AG10803 (cell line): ENCODE measurements around the gene CNIH3.

Source experiments
- DNase-seq: peaks from one replicate; pipeline ENCODE4 v3.0.0; 2010; ENCODE audit warnings: low read depth
- H3K4me3 ChIP-seq: 2 replicates; pipeline ENCODE4 v1.5.1; 2011; ENCODE audit warnings: mild to moderate bottlenecking, low read length, control low read depth
- TF ChIP-seq, protein P1 (sequence below): conservative IDR thresholded peaks from 2 replicates; pipeline ENCODE4 v1.5.1; 2011; ENCODE audit warnings: mild to moderate bottlenecking, low read length, control low read depth, inconsistent platforms

Gene CNIH3

DNA sequence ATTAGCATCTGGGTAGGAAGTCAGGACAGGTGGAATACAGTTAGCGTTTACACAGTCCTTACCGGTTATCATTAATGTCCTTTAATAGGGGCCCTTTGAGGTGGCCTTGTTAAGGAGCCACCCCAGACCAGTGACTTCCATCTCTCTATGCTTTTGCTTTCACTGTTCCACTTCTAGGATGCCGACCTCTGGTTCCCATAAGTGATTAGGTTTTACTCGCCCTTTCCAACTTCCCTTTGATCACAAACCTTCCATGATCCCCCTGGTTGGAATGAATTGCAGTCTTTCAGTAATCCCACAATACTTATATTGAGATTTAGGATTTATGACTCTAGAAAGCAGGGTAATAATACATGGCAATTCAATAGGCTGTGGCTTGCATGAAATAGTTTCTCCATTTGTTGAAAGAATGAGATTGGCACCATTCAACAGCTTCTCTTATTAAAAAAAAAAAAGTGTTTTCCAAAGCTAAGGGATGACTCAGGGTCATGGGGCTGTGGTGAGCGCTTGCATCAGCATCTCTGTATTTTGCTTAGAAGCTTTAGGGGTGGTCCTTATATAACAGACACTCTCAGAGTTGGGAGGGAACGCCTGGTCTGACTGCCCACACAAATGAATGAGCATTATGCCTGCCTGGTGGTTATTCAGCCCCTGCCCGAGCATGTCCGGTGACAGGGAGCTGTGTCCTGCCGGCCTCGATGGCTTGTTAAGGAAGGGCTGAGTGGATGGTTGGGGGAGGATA is 110.5 kb downstream of the CNIH3 start:
- TF ChIP-seq, protein P1, sequence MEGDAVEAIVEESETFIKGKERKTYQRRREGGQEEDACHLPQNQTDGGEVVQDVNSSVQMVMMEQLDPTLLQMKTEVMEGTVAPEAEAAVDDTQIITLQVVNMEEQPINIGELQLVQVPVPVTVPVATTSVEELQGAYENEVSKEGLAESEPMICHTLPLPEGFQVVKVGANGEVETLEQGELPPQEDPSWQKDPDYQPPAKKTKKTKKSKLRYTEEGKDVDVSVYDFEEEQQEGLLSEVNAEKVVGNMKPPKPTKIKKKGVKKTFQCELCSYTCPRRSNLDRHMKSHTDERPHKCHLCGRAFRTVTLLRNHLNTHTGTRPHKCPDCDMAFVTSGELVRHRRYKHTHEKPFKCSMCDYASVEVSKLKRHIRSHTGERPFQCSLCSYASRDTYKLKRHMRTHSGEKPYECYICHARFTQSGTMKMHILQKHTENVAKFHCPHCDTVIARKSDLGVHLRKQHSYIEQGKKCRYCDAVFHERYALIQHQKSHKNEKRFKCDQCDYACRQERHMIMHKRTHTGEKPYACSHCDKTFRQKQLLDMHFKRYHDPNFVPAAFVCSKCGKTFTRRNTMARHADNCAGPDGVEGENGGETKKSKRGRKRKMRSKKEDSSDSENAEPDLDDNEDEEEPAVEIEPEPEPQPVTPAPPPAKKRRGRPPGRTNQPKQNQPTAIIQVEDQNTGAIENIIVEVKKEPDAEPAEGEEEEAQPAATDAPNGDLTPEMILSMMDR = no peak
- peak; percentile 97 for DNase-seq
- no peak overlapping the region for H3K4me3 ChIP-seq

DNA sequence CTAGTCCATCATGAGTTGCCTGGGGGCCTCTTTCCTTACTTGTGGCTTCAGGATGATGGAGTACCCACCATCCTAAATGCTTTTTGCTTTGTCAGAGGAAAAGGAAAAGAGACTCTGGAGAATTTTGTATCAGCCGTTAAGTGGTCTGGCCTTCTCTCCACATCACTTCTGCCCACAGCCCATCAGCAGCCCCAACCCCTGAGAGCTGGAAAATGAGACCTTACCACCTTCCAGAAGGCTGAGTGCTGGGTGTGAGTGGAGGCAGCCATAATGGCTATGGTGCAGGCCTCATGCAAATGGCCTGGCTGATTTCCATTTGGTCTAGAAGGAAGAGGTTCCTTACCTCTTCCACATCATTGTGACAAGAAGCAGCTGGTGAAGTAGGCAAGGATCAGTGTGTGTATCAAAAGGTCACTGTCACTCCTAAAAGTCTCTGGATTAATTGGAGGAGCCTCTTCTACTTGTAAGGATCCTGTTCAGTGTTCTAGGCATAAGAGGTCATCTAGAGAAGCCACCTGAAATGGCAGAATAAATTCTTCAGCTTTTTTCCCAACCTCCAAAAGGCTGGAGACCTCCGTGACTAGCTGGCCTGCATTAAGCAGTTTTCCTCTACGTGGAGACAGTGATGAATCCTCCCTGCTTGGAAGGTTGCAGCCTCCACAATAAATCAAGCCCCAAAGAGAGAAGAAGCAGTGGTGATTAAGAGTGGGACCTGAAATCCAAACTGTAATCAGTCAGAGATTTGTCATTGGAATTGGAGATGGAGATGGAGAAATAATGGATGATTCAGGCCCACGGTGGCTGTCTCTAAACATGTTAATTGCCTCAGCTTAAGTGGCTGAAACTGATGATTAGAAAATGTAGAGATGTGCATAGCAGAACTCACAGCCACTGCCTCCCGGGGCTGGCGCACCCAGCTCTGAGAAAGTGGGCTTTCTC is 111.5 kb downstream of the CNIH3 start:
- TF ChIP-seq, protein P1 = no peak
- DNase-seq = peak; percentile 78
- no peak overlapping the region for H3K4me3 ChIP-seq

DNA sequence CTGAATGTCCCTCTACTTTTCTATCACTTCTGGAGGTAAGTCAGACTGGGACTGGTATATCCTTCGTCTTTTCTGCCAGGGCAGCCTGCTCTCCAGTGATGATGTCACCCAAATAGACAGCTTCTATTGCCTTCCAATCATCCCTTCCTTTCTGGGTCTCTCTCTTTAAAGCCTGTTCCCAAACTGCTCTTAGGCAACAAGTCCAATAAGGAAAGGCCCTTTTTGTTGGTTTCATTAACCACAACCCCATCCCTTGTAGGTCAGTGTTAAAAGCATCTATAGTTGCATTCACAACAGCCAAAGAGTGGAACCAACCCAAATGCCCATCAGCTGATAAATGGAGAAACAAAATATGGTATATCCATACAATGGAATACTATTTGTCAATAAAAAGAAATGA is 114.4 kb downstream of the CNIH3 start:
- DNase-seq = no peak
- TF ChIP-seq, protein P1 = no peak
- no peak overlapping the region for H3K4me3 ChIP-seq

DNA sequence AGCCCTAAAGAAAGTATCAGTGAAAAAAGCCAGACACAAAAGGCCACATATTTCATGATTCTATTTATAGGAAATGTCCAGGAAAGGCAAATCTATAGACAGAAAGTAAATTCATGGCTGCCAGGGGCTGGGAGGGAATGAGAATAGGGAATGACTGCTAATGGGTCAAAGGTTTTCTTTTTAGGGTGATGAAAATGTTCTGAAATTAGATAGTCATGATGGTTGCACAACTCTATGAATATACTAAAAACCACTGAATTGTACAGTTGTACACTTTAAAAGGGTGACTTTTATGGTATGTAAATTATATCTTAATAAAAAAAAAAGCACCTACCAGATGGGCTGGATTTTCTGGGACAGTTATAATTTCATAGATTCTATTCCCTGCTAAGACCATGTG is 114.8 kb downstream of the CNIH3 start:
- H3K4me3 ChIP-seq = no peak overlapping the region
- TF ChIP-seq, protein P1 = no peak
- DNase-seq = peak; percentile 53

DNA sequence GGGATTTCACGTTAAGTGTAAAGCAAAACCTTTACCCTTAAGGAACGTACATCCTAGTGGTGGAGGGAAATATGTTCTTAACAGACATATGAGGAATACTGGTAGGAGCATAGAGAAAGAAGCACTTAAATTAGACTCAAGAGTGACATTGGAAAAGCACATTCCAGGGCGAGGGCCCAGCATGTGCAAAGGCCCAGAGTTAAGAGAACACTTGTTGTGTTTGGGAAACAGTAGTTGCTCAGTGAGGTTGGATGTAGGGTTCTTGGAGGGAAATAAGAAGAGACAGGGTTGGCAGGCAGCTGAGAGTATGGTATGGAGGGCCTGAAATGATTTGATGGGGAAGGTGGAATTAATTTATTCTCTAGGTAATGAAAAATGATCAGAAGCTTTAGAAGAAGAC is 115.5 kb downstream of the CNIH3 start:
- no peak overlapping the region for H3K4me3 ChIP-seq
- no peak for DNase-seq
- TF ChIP-seq, protein P1 = no peak

DNA sequence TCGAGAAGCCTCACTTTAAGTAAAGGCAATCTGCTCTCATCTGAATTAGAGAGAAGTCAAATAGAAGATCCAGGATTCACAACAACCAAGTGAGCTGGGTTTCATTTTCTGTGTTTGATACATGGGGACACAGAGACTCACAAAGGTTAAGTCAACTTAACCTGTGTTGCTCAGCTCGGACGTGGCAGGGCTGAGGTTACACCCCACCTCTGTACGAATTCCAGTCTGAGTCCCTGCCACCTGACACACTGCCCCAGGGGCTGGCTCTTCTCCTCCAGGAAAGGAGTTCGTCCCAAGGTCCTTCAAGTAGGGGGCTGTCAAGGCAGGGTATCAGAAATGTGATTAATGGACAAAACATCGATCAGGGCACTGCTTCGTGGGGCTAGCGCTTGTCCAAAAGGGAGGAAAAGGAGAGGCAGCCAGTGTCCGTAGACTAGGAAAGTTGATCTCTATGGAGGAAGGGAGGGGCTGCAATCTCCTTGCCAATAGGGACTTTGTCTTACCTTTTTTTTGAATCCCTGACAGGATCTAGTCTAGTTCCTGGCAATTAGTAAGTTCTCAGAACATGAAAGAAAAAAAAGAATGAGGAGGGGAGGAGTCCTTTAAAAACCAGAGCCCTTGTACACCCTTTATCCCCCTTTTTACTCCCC is 116.4 kb downstream of the CNIH3 start:
- TF ChIP-seq, protein P1 = no peak
- DNase-seq = no peak
- H3K4me3 ChIP-seq = no peak overlapping the region
